ENCODE results near the gene PDPR. TPM values are rescaled to one million over a fixed set of nuclear protein-coding genes. Genes with fewer than 3 reads are reported as not detected.
"Not testable (repeated sequence)": the region's sequence is repeated elsewhere in the genome, so short reads cannot be mapped to it uniquely, and the experiment has no call there.

Gene PDPR
- polyA plus RNA-seq, 4 donors, result 4.3 to 26.6 (median 6.8) TPM

DNA sequence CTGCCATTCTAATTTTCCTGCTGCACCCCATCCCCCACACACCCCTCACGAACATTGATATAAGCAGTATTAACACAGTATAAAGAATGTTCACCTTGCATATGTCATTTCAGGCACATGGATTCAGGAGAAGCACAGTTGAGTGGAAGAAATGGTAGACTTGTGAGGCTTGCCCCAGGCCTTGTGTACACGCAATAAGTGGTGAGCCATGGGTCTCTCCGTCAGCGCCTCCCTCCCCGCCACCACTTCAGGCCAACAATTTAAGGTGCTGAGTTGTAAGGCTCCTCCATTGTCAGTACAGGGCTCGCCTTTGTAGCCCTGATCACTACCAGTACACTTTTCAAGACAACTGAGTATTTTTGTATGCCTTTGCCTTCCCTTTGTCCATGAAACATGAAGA is 47.2 kb downstream of the PDPR start:
- 89 to 94% (median 93%) methylated on average over 6 of the region's 6 CpGs for WGBS, 3 donors
- Histone ChIP-seq H3K4me3 (ENCODE audit: low read depth in 1 of 3, low read length in 3 of 3) (no peak overlapping the region), H3K27me3 (ENCODE audit: control insufficient read depth in 3 of 3, insufficient read depth in 3 of 3, low read length in 3 of 3) (no peaks in the 10 kb centered on the region), H3K27ac (ENCODE audit: low read depth in 1 of 3, low read length in 2 of 3) (no peak overlapping the region), H3K4me1 (ENCODE audit: control insufficient read depth in 3 of 3, insufficient read depth in 2 of 3, low read depth in 1 of 3, low read length in 2 of 3) (no peaks in the 10 kb centered on the region), H3K9me3 (ENCODE audit: control insufficient read depth in 2 of 2, insufficient read depth in 1 of 2, low read depth in 1 of 2, low read length in 1 of 2) (no peaks in the 10 kb centered on the region), H3K36me3 (ENCODE audit: control insufficient read depth in 3 of 3, insufficient read depth in 2 of 3, low read depth in 1 of 3, low read length in 3 of 3) (peaks cover 9 to 52% (median 33%) of the 10 kb centered on the region in 3 donors)
- DNase-seq (no peak), FAIRE-seq (no peak)

DNA sequence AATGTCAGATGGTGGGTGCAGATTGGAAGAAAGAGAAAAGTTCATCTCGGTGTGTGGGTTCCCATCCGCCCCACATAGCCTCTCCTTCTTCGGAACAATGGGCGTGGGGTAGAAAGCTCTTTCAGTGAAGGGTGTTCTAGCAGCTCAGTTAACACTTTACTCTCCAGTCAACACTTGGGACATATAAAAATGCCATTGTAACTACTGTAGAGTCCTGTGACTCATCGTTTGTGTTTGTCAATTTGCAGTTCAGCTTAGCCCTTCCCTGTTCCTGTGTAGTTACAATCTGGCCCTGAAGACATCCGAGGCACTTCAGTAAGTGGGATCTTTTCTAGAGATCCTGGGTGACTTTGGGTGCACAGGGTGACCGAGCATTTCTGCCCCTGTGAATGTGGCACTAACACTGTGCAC is 47.9 kb downstream of the PDPR start:
- H3K36me3 ChIP-seq (ENCODE audit: control insufficient read depth in 3 of 3, insufficient read depth in 2 of 3, low read depth in 1 of 3, low read length in 3 of 3), result peaks cover 3 to 45% (median 26%) of the 10 kb centered on the region in 3 donors
- H3K27ac ChIP-seq (ENCODE audit: low read depth in 1 of 3, low read length in 2 of 3), result no peak overlapping the region
- DNase-seq (peak in 1 of 2 donors; percentile 41), FAIRE-seq (no peak)
- H3K27me3 ChIP-seq (ENCODE audit: control insufficient read depth in 3 of 3, insufficient read depth in 3 of 3, low read length in 3 of 3), result no peaks in the 10 kb centered on the region
- no peak overlapping the region for H3K4me3 ChIP-seq (ENCODE audit: low read depth in 1 of 3, low read length in 3 of 3)
- H3K4me1 ChIP-seq (ENCODE audit: control insufficient read depth in 3 of 3, insufficient read depth in 2 of 3, low read depth in 1 of 3, low read length in 2 of 3), result no peaks in the 10 kb centered on the region
- WGBS, 3 donors, result 53 to 60% (median 58%) methylated on average over 7 of the region's 7 CpGs
- no peaks in the 10 kb centered on the region for H3K9me3 ChIP-seq (ENCODE audit: control insufficient read depth in 2 of 2, insufficient read depth in 1 of 2, low read depth in 1 of 2, low read length in 1 of 2)

DNA sequence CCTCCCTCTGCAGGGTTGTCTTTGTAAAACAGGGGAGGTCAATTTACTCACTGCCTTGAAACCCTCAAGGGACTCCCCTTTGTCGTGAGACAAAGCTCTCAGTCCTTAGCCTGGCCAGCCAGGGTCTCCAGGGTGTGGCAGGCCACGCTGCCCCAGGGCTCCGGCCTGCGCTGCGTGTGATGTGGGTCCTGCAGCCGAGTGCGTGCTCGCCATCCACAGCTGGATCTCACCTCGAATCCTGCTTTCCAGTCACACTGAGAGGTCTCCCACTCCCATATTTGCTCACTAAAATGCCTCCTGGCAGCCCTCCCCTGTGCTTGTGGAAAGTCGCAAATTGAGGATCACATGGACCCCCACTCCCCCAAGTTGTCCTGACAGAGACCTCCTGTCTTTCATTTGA is 49.5 kb downstream of the PDPR start:
- H3K36me3 ChIP-seq (ENCODE audit: control insufficient read depth in 3 of 3, insufficient read depth in 2 of 3, low read depth in 1 of 3, low read length in 3 of 3), result peaks cover 3 to 34% (median 13%) of the 10 kb centered on the region in 3 donors
- H3K27ac ChIP-seq (ENCODE audit: low read depth in 1 of 3, low read length in 2 of 3), result no peak overlapping the region
- 86 to 91% (median 90%) methylated on average over 10 of the region's 10 CpGs for WGBS, 3 donors
- no peaks in the 10 kb centered on the region for H3K9me3 ChIP-seq (ENCODE audit: control insufficient read depth in 2 of 2, insufficient read depth in 1 of 2, low read depth in 1 of 2, low read length in 1 of 2)
- H3K4me1 ChIP-seq (ENCODE audit: control insufficient read depth in 3 of 3, insufficient read depth in 2 of 3, low read depth in 1 of 3, low read length in 2 of 3), result no peaks in the 10 kb centered on the region
- DNase-seq (no peak), FAIRE-seq (no peak)
- no peaks in the 10 kb centered on the region for H3K27me3 ChIP-seq (ENCODE audit: control insufficient read depth in 3 of 3, insufficient read depth in 3 of 3, low read length in 3 of 3)
- H3K4me3 ChIP-seq (ENCODE audit: low read depth in 1 of 3, low read length in 3 of 3), result no peak overlapping the region

DNA sequence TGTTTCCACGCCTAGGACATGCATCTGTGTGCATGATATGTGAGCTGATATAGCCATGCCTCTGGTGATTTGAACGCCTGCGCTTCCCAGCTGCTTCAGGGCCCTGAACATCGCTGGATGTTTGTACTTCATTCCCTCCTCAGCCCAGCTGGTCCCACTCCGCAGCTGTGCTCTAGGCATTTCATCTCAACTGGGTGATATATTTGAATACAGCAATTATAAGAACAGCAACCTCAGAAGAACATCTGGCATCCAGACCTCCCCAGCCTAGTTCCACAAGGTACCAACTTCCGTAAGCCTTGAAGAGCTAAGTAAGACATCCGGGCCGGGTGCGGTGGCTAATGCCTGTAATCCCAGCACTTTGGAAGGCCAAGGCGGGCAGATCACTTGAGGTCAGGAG is 52.6 kb downstream of the PDPR start:
- 72 to 100% (median 96%) methylated on average over 5 of the region's 10 CpGs for WGBS, 3 donors
- H3K9me3 ChIP-seq (ENCODE audit: control insufficient read depth in 2 of 2, insufficient read depth in 1 of 2, low read depth in 1 of 2, low read length in 1 of 2); H3K27ac ChIP-seq (ENCODE audit: low read depth in 1 of 3, low read length in 2 of 3); H3K27me3 ChIP-seq (ENCODE audit: control insufficient read depth in 3 of 3, insufficient read depth in 3 of 3, low read length in 3 of 3); FAIRE-seq; H3K4me1 ChIP-seq (ENCODE audit: control insufficient read depth in 3 of 3, insufficient read depth in 2 of 3, low read depth in 1 of 3, low read length in 2 of 3); H3K4me3 ChIP-seq (ENCODE audit: low read depth in 1 of 3, low read length in 3 of 3); DNase-seq: not testable (repeated sequence)
- H3K36me3 ChIP-seq (ENCODE audit: control insufficient read depth in 3 of 3, insufficient read depth in 2 of 3, low read depth in 1 of 3, low read length in 3 of 3), result peaks cover 0 to 13% (median 0%) of the 10 kb centered on the region in 3 donors

DNA sequence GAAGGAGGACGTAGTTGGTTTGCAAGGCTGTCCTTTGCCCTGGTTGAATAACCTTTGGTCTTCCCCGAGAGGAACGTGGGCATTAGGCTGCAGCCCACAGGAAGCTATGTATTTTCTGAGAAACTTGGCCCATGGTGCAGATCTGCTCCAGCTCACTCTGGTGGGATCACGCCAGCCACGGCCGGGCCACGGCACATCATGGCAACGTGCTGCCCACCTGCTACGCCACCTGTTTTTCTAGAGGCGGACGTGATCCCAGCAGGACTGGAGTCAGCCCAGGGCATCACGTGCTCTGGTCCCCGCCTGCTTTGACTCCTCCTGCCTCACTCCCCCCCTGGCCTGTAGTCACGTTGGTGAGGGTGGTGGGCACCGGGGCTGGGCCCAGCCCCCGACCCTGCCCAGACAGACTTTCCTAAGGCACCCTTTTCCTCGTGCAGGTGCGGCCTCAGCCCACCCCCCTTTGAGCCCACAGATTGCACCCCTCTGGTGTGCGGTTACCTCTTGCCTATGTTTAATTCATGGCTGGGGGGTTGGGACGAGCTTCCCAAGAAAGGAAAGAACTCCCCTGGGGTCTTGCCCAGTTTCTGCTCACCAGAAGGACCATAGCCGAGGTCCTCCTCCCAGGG is 59.2 kb downstream of the PDPR start, which contains the start of gene CLEC18C:
Gene CLEC18C, plus strand, starts transcription at position 576 of the 626 bp plus-strand sequence. CDS start 492 bp downstream, outside the sequence.
- H3K4me3 ChIP-seq (ENCODE audit: low read depth in 1 of 3, low read length in 3 of 3); H3K36me3 ChIP-seq (ENCODE audit: control insufficient read depth in 3 of 3, insufficient read depth in 2 of 3, low read depth in 1 of 3, low read length in 3 of 3); DNase-seq; H3K27ac ChIP-seq (ENCODE audit: low read depth in 1 of 3, low read length in 2 of 3); H3K27me3 ChIP-seq (ENCODE audit: control insufficient read depth in 3 of 3, insufficient read depth in 3 of 3, low read length in 3 of 3); H3K4me1 ChIP-seq (ENCODE audit: control insufficient read depth in 3 of 3, insufficient read depth in 2 of 3, low read depth in 1 of 3, low read length in 2 of 3); H3K9me3 ChIP-seq (ENCODE audit: control insufficient read depth in 2 of 2, insufficient read depth in 1 of 2, low read depth in 1 of 2, low read length in 1 of 2); FAIRE-seq: not testable (repeated sequence)
- WGBS, 3 donors, result 58 to 80% (median 71%) methylated on average over 12 to 17 of the region's 21 CpGs

DNA sequence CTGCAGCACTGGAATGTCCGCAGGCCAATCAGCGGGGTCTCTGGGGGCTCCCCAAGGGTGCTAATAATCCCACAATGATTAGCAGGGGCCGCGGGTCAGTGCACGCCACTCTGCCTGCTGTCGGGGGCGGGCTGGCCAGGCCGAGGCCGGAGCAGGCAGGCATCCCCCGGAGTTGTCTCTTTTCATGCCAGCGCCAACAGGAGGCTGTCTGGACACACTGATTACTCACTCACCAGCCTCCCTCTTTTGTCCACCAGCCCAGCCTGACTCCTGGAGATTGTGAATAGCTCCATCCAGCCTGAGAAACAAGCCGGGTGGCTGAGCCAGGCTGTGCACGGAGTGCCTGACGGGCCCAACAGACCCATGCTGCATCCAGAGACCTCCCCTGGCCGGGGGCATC is 59.8 kb downstream of the PDPR start:
- not testable (repeated sequence) for H3K4me3 ChIP-seq (ENCODE audit: low read depth in 1 of 3, low read length in 3 of 3); H3K27ac ChIP-seq (ENCODE audit: low read depth in 1 of 3, low read length in 2 of 3); FAIRE-seq; H3K36me3 ChIP-seq (ENCODE audit: control insufficient read depth in 3 of 3, insufficient read depth in 2 of 3, low read depth in 1 of 3, low read length in 3 of 3); DNase-seq; H3K9me3 ChIP-seq (ENCODE audit: control insufficient read depth in 2 of 2, insufficient read depth in 1 of 2, low read depth in 1 of 2, low read length in 1 of 2); H3K4me1 ChIP-seq (ENCODE audit: control insufficient read depth in 3 of 3, insufficient read depth in 2 of 3, low read depth in 1 of 3, low read length in 2 of 3); H3K27me3 ChIP-seq (ENCODE audit: control insufficient read depth in 3 of 3, insufficient read depth in 3 of 3, low read length in 3 of 3)
- WGBS, 3 donors, result 60 to 75% (median 74%) methylated on average over 2 to 6 of the region's 15 CpGs

DNA sequence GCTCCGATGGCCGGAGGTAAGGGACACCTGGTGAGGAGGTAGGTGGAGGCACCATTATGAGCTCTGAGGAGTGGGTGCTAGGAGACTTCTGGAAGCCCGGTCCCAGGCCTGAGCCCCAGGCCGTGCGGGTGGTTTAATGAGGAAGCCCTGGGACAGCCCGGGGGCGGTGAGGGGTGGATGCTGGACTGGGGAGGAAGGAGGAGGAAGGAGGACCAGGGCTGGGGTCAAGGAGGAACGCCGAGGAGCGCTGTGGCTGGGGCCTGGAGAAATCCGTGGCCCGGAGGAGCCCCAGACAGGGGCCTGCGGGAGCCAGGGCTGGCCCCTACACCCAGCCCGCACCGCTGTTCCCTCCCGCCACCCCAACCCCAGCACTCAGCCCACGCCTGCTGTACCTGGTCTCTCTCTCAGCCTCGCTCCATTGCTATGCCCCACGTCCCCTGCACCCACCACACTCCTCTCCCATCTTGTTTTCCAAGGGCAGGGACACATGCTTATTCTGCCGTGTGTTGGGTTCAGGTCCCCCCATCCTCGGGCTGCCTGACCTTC is 60.3 kb downstream of the PDPR start:
- 73 to 85% methylated on average over 4 to 9 of the region's 21 CpGs; no CpG with 5 or more reads in 1 of the 3 donors for WGBS, 3 donors
- not testable (repeated sequence) for H3K4me1 ChIP-seq (ENCODE audit: control insufficient read depth in 3 of 3, insufficient read depth in 2 of 3, low read depth in 1 of 3, low read length in 2 of 3); H3K27ac ChIP-seq (ENCODE audit: low read depth in 1 of 3, low read length in 2 of 3); H3K9me3 ChIP-seq (ENCODE audit: control insufficient read depth in 2 of 2, insufficient read depth in 1 of 2, low read depth in 1 of 2, low read length in 1 of 2); H3K36me3 ChIP-seq (ENCODE audit: control insufficient read depth in 3 of 3, insufficient read depth in 2 of 3, low read depth in 1 of 3, low read length in 3 of 3); DNase-seq; H3K4me3 ChIP-seq (ENCODE audit: low read depth in 1 of 3, low read length in 3 of 3); FAIRE-seq; H3K27me3 ChIP-seq (ENCODE audit: control insufficient read depth in 3 of 3, insufficient read depth in 3 of 3, low read length in 3 of 3)

DNA sequence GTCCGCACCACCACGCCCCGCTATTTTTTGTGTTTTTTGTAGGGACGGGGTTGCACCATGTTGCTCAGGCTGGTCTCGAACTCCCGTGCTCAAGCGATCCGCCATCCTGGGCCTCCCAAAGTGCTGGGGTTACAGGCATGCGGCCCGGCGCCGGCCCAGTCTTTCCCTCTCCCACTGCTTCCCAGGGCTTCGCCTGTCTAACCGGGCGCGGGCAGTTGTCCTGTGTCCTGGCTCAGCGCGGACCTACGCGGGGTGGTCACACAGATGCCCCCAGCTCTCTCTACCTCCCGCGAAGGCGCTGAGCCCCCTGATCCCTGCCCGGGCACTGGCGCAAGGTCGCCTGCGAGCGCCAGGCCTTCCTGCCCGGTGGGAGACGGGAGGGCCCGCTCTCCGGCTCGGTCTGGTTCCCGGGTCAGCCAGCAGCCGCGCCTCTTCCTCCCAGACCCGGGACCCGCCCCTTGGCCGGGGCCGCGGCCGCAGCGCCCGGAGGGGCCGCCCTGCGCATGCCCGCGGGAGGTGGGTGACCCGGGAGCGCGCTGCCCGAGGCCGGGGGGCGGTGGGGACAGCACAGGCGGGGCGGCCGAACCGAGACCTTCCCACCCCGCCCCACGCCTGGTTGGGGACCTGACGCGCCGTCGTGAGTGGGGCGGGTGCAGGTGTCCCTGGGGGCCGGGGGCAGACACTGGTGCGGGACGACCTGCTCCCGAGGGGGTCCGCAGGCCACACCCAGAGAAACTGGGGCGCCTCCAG is 73.9 kb downstream of the PDPR start:
- H3K9me3 ChIP-seq (ENCODE audit: control insufficient read depth in 2 of 2, insufficient read depth in 1 of 2, low read depth in 1 of 2, low read length in 1 of 2); H3K36me3 ChIP-seq (ENCODE audit: control insufficient read depth in 3 of 3, insufficient read depth in 2 of 3, low read depth in 1 of 3, low read length in 3 of 3); DNase-seq; H3K27me3 ChIP-seq (ENCODE audit: control insufficient read depth in 3 of 3, insufficient read depth in 3 of 3, low read length in 3 of 3); FAIRE-seq; H3K4me1 ChIP-seq (ENCODE audit: control insufficient read depth in 3 of 3, insufficient read depth in 2 of 3, low read depth in 1 of 3, low read length in 2 of 3): not testable (repeated sequence)
- H3K4me3 ChIP-seq (ENCODE audit: low read depth in 1 of 3, low read length in 3 of 3), result peak overlapping the region in 2 of 3 donors; percentile 32 to 36
- H3K27ac ChIP-seq (ENCODE audit: low read depth in 1 of 3, low read length in 2 of 3), result peak overlapping the region in 1 of 3 donors; percentile 31
- WGBS, 3 donors, result 7 to 12% methylated on average over 8 to 35 of the region's 71 CpGs; no CpG with 5 or more reads in 1 of the 3 donors

All from small intestine (tissue), 7 donors.